Esophagus mucosa (tissue), 1 donor: ENCODE measurements around the gene LAMC1. TPM values are rescaled to one million over a fixed set of nuclear protein-coding genes. Genes with fewer than 3 reads are reported as not detected.

Experiments used
- ATAC-seq: fragments of 200-7000 bp; cut with Tn5 transposase; one replicate; pipeline ENCODE4 v1.9.1; 2020
- total RNA-seq: library from RNA; stranded (reverse); gene quantifications from one replicate; pipeline ENCODE4 v1.2.4, GENCODE V29; 2023
- donor health status: DM: yes; HTN: yes; CAD: no.

LAMC1 gene
- total RNA-seq: 26.9 TPM

- ATAC-seq: peak; percentile 70
These were observed at the start of gene LAMC1 for GRCh38 chr1:183023146-183023600. Gene LAMC1, plus strand, starts transcription at chr1:183023420. Its CDS starts 297 bp downstream, at chr1:183023717.

DNA sequence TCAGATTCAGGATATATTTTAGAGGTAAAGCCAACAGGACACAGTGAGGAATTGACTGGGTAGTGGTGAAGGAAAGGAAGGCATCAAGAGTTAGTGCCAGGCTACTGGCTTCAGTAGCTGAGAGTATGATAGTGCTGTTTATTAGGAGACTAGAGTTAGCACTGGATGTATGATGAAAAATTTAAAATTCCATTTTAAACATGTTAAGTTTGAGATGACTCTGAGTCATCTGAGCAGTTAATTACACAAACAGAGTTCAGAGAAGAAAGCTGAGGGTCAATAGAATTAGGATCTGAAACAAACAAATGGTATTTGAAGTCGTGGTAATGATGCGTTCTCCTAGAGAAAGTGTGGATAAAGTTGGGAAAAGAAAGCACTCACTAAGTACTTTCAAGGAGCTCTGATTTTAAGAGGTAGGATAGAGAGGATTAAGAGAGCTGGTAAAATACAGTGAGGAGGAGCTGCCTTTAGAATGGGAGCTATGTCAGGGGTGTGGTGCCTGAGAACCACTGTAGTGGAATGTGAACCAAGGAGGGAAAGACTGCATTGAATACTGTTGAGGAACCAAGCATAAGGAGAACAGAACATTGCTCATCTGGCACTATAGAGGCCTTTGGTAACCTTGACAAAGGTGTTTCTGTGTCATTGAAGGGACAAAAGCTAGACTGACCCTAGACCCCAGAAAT, 48.6 kb upstream of the LAMC1 start:
- no peak for ATAC-seq

DNA sequence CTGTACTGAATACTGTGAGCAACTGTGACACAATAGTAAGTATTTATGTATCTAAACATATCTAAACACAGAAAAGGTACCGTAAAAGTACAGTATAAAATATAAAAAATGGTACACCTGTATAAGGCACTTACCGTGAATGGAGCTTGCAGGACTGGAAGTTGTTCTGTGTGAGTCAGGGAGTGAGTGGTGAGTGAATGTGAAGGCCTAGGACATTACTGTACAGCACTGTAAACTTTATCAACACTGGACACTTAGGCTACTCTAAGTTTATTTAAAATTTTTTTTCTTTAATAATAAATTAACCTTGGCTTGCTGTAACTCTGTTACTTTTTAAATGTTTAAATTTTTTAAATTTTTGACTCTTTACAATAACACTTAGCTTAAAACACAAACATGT, 45.7 kb upstream of the LAMC1 start:
- no peak for ATAC-seq

DNA sequence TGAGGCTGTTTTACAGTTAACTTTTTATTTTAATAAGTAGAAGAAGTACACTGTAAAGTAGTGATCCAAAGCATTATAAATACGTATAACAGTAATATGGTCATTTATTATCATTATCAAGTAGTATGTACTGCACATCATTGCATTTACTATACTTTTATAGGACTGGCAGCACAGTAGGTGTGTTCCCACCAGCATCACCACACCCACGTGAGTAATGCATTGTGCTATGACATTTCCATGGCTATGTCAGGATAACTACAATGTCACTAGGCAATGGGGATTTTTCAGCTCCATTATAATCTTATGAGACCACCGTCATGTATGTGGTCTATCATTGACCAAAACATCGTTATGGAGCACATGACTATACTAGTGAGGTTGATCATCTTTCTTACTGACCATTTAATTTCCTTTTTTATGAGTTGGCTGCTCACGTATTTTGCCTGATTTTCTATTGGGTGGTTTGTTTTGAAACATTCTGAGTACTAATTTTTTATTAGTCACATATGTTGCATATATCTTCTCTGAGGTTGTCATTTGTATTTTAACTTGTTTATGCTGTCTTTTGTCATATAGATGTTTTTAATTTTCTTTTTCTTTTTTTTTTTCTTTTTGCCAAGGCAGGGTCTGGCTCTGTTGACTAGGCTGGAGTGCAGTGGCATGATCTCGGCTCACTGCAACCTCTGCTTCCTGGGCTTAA, 44.9 kb upstream of the LAMC1 start:
- ATAC-seq: no peak

- no peak for ATAC-seq
These were observed 39.1 kb upstream of the LAMC1 start for GRCh38 chr1:182984138-182984537.

DNA sequence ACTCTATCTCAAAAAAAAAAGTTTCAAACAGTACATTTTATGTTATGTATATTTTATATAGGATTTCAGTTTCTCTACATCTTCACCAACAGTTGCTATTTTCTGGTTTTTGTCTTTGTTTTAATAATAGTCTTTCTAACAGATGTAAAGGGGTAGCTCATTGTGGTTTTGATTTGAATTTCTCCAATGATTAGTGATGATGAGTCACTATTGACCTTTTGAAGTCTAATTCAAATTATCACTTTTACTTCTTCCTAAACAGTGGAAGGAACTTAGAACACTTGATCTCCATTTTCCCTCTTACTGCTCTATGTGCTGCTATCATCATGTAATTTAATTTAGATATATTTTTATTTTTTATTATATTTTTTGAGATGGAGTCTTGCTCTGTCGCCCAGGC, 38.6 kb upstream of the LAMC1 start:
- no peak for ATAC-seq

DNA sequence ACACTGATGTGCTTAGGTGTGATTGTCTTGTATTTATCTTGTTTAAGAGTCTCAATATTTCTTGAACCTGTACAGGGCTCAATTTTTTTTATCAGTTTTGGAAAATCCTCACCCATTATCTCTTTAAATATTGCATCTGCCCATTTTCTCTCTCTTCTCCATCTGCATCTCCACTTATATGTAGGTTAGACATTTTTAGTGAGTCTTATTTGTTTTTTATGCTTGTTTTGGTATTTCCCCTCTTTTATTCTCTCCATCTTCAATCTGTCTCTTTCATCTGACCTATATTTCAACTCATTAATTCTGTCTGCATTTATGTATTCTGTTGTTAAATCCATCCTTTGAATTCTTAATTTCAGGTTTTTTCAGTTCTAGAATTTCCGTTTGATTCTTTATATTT, 37.3 kb upstream of the LAMC1 start:
- no peak for ATAC-seq

GRCh38 chr1:182990413-182991144, 32.6 kb upstream of the LAMC1 start:
- ATAC-seq: no peak

DNA sequence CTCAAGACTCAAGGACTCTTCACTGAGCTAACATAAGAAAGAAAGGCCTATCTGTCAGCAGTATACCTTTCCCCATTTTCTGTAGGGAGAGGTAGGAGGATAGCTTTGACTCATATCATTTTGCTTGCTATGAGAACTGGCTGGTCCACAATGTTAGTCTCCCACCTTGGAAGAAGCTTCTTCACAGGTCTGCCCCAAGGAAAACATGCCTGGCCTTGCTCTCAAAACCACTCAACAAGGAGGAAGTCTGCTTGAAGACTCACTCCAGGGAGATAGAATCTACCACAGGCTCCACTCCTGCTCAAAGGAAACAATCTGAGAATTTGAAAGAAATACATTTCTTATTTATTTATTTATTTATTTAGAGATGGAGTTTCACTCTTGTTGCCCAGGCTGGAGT, 29.5 kb upstream of the LAMC1 start:
- no peak for ATAC-seq

DNA sequence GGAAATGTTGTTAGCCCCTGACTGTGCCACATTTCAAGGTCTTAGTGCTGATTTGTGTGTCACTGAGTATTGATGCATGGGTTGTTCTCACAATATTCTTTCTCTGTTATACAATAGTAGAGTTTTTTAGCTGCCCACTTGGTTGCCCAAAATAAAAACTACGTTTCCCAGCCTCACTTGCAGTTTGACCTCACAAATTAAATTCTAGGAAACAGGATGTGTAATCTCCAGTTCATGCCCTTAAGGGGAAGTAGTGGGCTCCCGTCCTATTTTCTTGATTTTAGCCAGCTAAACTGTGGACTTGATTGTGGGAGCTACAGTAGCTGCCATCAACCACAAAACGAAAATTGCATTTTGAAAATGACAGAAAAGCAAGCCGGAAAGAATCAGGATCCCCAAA, 27.3 kb upstream of the LAMC1 start:
- ATAC-seq: no peak

DNA sequence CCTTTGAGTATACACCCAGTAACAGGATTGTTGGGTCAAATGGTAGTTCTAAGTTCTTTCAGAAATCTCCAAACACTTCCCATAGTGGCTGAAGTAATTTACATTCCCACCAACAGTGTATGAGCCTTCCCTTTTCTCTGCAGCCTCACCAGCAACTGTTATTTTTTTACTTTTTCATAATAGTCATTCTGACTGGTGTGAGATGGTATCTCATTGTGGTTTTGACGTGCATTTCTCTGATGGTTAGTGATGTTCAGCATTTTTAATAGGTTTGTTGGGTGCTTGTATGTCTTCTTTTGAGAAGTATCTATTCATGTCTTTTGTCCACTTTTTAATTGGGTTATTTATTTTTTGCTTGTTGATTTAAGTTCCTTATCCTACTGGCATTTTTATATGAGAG, 26.4 kb upstream of the LAMC1 start:
- no peak for ATAC-seq

- no peak for ATAC-seq
These were observed 24.7 kb upstream of the LAMC1 start for GRCh38 chr1:182998482-182998881.

- ATAC-seq: no peak
These were observed 22.9 kb upstream of the LAMC1 start for GRCh38 chr1:183000167-183000962.

DNA sequence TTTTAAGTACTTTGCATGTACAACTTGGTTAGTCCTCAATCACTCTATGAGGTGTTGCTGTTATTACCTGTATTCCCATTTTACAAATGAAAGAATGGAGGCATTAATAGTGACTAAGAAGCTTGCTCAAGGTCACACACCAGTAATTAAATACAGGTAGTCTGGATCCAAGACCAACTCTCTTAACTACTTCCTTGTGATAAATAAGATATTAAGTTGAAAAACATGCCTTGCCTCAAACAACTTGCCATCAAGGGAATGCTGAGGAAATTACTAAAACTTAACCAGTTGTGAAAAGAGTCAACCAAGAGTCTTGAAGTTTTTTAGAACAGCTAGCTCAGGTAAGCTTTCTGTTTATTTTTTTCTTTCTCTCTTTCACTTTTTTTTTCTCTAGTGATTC, 21.0 kb upstream of the LAMC1 start:
- ATAC-seq: peak; percentile 42

- ATAC-seq: no peak
These were observed 20.4 kb upstream of the LAMC1 start for GRCh38 chr1:183002797-183003196.

DNA sequence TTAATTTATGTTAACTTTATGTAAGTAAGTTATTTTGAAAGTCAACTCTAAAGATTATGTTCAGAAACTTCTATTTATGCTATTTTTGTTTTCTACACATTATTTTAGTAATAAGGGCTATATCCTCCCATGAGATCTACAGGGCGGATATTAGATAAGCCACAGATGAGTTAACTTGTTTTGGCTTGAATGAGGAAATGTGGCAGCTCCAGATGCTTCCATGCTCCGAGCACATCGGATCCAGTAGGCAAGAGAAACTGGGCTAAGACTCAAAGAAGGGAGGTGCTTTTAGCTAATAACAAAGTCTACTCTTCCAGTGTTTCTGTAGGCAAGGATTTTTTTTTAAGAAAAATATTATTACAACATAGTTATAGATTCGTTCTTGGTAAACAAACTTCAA, 20.0 kb upstream of the LAMC1 start:
- peak; percentile 68 for ATAC-seq

GRCh38 chr1:183004141-183004540, 19.1 kb upstream of the LAMC1 start:
- no peak for ATAC-seq

- ATAC-seq: no peak
These were observed 11.4 kb upstream of the LAMC1 start for GRCh38 chr1:183011859-183012258.

DNA sequence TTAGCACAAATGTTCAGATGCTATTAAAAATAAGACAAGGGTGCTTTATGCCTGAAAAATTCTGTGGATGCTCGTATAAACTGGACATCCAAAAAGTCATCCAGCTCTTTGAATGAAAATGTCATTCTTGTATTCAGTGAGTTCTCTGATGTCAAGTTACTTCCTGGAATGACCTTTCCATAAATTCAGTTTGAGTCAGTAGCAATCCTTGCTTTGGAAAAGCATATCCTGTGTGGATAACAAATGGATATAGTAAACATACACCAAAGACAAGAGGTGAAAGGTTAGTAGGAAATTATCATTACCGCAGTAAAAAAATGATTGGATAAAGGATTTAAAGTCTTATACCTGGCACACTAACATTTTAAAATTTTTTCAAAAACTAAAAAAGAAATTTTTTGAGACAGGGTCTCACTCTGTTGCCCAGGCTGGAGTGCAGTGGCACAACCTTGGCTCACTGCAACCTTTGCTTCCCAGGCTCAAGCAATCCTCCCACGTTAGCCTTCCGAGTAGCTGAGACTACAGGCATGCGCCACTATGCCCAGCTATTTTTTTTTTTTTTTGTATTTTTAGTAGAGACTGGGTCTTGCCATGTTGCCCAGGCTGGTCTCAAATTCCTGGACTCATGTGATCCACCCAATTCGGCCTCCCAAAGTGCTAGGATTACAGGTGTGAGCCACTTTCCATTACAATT, 10.8 kb upstream of the LAMC1 start:
- ATAC-seq: no peak

DNA sequence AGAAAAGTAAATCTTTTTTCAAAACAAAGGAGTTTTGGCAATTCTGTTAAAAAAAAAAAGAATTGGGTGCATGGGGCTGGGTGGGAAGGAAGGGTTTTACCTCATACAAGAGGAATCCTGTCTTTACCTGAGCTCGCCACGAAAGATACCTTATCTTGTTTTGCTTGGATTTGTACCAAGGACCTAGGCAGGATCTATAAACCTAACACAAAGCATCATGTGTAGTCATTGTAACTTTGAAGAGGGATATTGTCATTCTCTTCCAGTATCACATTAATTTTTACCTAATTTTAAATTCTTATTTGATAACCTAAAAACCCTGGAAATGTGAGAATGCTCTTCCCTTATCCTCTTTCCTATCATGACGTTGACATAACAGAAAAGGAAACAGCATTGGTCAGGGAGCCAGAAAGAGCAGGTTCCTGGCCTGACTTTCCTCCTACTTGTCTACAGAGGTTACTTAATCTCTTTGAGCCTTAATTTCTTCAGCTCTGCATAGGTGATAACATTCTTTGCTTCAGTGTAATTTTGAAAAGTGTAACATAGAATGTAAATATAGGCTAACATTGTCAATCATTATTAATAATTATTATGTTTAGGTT, 4.0 kb upstream of the LAMC1 start:
- no peak for ATAC-seq

DNA sequence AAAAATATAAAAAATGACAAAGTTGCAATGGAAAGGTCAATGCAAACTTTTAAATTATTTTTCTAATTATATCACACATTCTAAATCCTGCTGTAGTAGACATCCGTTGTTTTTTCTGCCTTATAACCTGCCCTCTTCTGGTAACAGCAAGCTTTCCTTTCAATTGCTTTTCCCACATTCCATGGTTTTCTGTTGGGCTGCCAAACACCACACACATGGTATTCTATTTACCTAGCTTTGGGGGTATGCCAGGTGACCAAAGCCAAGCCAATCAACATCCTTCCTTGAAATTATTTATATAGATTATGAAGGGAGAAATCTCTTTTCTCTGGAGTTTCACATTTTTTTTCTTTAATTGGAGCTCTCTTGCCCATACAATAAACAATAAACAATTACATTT, 3.4 kb upstream of the LAMC1 start:
- no peak for ATAC-seq
